Iris pigment epithelial cell (primary cell): Measurements from ENCODE around the gene PSORS1C1.
"Not testable (repeated sequence)": the region's sequence is repeated elsewhere in the genome, so short reads cannot be mapped to it uniquely, and the experiment has no call there.

ENCODE experiments used
- DNase-seq: peaks from one replicate; pipeline ENCODE4 v3.0.0-alpha.2; 2011; ENCODE audit warnings: low read depth

Gene PSORS1C1

DNA sequence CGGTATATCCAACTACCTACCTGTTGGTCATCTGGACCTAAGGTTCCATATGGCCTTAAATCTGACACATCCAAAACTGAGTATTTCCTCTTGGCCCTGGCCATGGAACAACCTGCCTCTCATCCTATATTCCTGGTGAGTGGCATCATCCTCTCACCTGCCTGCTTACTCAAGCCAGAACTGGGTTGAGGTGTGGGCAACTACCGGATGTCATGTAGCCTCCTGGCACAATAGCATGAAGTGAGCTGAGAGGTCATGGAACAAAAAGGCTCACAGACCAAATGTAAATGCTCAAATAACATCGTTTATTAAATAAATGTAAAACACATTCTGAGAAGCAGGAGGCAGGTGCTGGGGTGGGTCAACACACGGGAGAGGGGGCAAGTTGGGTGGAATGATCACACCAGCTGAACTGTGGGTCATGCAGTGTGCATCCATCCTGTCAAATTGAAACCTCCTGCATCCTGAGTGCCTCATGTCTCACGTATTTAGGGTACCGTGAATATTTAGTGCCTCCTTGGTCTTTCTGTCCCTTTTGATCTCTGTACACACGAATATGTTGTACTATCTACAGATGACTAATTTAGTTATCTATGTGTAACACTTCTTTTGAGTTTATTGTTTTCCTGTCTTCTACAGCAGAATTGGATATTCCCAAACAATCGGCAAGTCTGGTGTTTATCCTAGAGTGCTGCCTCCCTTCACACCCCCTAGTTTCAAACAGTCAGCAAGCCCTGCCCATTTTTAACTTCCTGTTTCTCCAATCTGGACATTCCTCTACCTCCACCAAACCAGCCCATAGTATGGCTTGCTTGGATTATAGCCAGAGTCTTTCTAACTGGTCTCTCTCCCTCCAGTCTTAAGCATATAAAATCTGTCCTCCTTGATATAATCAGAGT, 63.8 kb downstream of the PSORS1C1 start:
- DNase-seq: peak; percentile 14

GRCh38 chr6:31179042-31179386, 64.4 kb downstream of the PSORS1C1 start:
- no peak for DNase-seq

DNA sequence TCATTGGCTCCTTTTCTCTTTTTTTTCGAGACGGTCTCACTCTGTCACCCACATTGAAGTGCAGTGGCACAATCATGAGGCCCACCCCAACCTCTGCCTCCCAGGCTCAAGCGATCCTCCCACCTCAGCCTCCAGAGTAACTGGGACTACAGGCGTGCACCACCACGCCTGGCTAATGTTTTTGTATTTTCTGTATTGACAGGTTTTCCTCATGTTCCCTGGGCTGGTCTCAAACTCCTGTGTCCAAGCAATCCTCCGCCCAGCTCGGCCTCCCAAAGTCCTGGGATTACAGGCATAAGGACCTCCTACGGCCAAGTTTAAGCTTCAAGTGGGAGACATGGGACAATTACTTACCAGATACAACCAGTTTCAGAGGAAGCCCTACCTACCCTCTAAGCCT, 65.3 kb downstream of the PSORS1C1 start:
- no peak for DNase-seq

GRCh38 chr6:31180500-31180899, 65.9 kb downstream of the PSORS1C1 start:
- DNase-seq: peak; percentile 39

- not testable (repeated sequence) for DNase-seq
Observed at GRCh38 chr6:31183287-31183686, 68.7 kb downstream of the PSORS1C1 start.

GRCh38 chr6:31183859-31184258, 69.3 kb downstream of the PSORS1C1 start:
- DNase-seq: not testable (repeated sequence)

- not testable (repeated sequence) for DNase-seq
Observed at GRCh38 chr6:31185695-31186051, 71.1 kb downstream of the PSORS1C1 start.

- DNase-seq: no peak
Observed at GRCh38 chr6:31186052-31186734, 71.6 kb downstream of the PSORS1C1 start.

- DNase-seq: no peak
Observed at GRCh38 chr6:31187780-31188194, 73.2 kb downstream of the PSORS1C1 start.

DNA sequence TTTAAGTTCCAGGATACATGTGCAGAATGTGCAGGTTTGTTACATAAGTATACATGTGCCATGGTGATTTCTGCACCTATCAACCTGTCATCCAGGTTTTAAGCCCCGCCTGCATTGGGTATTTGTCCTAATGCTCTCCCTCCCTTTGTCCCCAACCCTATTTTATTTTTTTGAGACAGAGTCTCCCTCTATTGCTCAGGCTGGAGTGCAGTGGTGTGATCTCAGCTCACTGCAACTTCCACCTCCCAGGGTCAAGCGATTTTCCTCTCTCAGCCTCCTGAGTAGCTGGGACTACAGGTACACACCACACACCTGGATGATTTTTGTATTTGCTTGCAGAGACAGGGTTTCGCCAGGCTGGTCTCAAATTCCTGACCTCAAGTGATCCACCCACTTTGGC, 74.6 kb downstream of the PSORS1C1 start:
- not testable (repeated sequence) for DNase-seq
